HG03280 (cell line): ENCODE data around the gene CD37.
A peak's percentile ranks its signal among the peaks of the same experiment; 100 is the strongest.

Experiments used
- ATAC-seq: cut with Tn5 transposase; IDR thresholded peaks from one replicate; pipeline ENCODE4 v1.9.1; 2021; ENCODE audit warnings: mild to moderate bottlenecking, moderate library complexity; ENCODE audit not compliant: unreplicated experiment

The CD37 gene

DNA sequence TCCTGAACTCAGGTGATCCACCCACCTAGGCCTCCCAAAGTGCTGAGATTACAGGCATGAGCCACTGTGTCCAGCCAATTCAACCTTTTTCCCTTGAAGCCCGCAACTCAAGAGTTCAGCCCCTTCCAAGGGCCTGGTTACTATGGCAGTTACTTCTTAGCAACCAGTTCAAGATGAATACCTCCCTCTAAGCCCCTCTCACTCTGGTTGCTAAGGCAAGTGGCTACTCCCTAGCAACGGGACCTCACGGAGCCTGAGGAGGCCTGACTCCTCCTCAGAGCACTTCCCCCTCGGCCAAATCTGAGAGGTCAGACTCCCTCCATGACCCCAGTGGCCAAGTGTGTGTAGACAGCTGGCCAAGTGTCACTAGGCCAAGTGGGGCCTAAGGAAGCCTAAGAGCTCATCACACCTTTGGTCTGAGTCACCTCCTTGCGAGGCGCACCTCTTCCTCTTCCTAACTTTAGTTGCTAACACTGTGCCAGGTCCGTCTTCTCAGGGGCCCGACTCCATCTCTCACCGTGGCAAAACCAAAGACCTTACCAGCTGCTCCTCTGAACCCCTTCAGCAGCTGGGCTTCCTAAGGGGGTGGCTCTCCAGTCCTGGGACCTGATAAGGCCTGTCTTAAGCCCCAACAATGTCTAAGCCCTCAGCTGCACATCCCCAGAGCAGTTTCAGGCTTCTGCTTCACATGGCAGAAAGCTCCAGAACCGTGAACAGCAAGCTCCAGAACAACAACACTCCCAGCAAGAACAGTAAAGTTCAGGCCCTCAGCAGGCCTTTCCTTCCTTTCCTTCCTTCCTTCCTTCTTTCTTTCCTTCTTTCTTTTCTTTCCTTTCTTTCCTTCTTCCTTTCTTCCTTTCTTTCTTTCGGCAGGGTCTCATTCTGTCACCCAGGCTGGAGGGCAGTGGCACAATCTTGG is 9.6 kb downstream of the CD37 start:
- ATAC-seq: no peak

GRCh38 chr19:49347191-49347590 is 12.0 kb downstream of the CD37 start:
- ATAC-seq: no peak

- no peak for ATAC-seq
These were observed 12.6 kb downstream of the CD37 start for GRCh38 chr19:49347835-49348234.

GRCh38 chr19:49348305-49349189 is 13.3 kb downstream of the CD37 start:
- ATAC-seq: no peak

DNA sequence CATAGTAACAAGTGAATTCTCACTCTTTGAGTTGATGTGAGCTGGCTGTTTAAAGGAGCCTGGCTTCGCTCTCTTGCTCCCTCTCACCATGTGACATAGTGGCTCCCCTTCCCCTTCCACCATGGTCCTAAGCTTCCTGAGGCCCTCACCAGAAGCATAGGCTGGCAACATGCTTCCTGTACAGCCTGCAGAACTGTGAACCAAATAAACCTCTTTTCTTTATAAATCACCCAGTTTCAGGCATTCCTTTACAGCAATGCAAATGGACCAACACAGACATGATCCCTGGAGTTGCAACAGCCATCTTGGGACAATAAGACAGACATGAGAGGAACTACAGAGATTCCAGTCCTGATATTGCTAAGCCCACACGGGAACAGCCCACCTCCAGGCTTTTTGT is 14.4 kb downstream of the CD37 start:
- ATAC-seq: no peak

GRCh38 chr19:49355909-49356353 is 20.7 kb downstream of the CD37 start:
- ATAC-seq: no peak

DNA sequence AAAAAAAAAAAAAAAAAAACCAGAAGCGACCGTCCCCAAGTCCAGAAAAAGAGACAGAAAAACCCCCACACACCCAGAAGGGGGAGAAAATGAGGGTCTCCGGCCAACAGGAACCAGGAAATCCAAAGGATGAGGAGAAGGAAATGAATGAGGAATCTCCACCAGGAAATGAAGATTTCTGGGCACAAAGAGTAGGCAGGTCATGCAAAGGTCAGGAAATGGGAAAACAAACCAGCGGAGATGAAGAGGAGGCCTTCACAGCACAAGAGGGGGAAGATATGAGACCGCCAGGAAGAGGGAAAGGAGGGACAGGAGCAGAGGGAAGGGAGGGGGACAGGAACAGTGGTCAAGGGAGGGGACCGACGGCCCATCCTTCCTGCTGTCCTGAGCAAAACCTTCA is 21.2 kb downstream of the CD37 start:
- no peak for ATAC-seq

DNA sequence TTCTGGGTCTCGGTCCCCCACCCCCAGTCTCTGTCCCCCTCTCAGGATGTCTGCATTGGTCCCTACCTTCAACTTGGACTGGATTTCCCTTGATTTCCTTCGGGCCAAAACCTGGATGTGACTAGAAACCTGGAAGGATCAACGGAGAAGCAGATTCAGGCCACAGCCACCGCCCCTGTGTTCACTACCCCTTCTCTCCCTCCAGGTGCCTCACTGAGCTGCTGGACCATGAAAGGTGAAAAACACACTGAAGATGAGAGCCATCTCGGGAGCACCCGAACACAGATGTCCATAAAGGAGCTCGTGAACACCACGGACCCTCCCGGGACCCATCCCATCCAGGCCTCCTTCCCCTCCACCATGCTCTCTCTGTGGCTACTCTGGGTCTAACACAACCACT is 22.0 kb downstream of the CD37 start:
- ATAC-seq: no peak

DNA sequence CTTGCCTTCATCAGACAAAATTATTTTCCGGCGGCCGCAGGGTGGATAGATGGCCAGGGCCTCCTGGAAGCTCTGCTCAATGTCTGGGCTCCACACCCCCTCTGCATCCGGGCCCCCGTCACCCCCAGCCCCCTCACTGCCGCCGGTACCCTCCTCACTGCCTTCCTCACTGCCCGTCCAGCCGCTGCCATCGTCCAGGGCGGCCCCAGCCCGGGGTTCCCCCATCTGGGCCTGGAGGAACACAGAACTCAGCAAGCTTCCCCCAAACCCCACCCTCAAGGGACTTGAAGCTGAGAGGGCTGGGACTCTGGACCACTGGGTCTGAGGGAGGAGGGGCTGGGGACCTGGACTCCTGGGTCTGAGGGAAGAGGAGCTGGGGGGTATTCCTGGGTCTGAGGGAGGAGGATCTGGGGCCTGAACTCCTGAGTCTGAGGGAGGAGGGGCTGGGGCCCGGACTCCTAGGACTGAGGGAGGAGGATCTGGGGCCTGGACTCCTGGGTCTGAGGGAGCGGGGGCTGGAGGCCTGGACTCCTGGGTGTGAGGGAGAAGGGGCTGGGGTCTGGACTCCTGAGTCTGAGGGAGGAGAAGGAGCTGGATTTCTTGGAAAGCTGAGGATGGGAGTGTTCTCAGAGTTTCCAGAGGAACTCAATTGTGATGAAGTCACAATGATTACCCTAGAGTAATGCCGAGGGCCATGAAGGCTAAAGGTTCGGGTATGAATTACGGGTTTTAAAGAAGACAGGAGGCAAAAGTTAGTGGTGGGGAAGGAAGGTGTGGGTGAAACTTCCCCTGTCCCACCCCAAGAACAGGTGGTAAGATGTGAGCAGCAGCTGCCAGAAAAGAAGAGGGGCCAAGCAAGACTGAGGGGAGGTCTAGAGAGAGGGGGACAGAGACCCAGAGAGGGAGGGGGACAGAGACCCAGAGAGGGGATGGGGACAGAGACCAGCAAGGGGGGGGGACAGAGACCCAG is 24.9 kb downstream of the CD37 start:
- no peak for ATAC-seq

DNA sequence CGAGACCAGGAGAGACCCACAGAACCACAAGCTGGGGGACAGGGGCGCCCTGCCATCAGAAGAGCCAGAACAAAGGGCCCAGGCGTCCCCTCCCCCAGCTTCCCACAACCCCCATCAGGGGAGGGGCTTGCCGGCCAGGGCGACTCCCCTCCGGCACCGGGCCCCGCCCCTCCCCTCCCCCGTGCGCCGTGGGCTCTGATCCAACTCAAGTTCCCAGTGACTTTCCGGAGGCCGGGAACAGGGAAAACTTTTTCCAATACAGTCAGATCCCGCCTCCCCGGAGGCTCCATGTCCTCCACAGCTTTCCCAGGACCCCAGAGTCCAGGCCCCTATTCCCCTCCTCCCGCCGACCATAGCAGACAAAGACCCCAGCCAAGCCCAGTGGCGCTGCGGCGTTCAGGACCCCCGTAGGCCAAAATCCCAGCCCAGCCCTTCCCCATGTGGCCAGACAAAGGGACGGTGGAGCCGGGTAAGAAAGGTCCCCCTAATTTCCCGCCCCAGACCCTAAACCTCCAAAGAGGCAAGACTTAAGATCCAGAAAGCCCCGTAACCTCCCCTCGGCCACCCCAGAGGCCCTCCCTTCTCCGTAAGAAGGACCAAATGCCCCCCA is 26.3 kb downstream of the CD37 start:
- ATAC-seq: no peak

DNA sequence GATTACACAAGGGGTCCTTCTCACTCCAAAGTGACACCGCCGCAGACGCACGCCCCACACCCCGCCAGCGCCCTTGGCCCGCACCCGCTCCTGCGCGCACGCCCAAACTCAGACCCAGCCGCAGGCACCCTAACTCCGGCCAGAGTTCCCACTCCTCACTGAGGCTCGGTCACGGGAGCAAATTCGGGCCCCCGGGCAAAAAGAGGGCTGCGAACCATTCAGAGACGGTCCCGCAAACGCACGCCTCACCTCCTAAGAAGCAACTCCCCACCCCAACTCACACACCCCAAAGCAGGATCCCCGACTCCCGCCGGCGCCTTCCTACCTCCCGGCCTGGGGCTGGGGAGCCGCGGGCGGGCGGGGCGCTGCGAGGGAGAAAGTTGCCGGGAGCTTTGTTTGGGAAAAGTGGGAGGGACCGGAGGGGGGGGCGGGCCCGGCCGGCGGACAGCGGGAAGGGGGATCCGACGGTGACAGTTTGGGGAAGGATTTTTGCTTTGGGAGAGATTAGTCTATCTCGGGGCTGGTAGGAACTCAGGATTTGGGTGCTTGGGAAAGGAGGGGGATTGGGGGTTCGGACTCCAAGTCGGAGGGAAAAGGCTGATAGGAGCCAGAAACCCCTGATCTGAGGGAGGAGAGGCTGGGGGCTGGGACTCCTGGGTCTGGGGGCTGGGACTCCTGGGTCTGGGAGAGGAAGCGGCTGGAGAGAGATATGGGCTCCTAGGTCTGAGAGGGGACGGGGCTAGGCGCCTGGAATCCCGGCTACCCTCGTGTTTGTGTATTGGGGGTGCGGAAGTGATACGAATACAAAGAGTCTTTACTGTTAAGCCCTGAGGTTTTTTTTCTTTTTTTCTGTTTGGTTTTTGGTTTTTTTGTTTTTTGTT is 27.1 kb downstream of the CD37 start, which contains the start of gene TEAD2:
TSS of gene TEAD2 (minus strand) at position 369 of the 881 bp plus-strand sequence. CDS start 2,341 bp downstream, outside the sequence.
- no peak for ATAC-seq

GRCh38 chr19:49362929-49363267 is 27.7 kb downstream of the CD37 start:
- ATAC-seq: no peak

- ATAC-seq: peak; percentile 74
These were observed 28.3 kb downstream of the CD37 start, which contains the start of gene DKKL1 for GRCh38 chr19:49363268-49364082. Gene DKKL1, plus strand, starts transcription at chr19:49363877. Its CDS starts 122 bp downstream, at chr19:49363999.

GRCh38 chr19:49364083-49364737 is 29.0 kb downstream of the CD37 start:
- no peak for ATAC-seq

DNA sequence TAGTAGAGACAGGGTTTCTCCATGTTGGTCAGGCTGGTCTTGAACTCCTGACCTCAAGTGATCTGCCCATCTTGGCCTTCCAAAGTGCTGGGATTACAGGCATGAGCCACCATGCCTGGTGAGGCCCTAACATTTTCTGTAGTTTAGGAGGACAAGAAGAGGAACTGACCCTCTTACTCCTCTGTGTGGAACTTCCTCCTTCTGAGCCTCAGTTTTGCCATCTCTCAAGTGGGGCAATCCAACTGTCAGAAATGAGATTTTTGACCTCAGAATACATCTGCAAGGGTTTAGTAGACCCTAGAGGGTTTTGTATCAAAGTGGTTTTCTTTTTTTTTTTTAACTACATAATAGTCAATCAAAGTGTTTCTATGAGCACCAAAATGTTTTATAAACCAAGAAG is 30.9 kb downstream of the CD37 start:
- ATAC-seq: no peak

DNA sequence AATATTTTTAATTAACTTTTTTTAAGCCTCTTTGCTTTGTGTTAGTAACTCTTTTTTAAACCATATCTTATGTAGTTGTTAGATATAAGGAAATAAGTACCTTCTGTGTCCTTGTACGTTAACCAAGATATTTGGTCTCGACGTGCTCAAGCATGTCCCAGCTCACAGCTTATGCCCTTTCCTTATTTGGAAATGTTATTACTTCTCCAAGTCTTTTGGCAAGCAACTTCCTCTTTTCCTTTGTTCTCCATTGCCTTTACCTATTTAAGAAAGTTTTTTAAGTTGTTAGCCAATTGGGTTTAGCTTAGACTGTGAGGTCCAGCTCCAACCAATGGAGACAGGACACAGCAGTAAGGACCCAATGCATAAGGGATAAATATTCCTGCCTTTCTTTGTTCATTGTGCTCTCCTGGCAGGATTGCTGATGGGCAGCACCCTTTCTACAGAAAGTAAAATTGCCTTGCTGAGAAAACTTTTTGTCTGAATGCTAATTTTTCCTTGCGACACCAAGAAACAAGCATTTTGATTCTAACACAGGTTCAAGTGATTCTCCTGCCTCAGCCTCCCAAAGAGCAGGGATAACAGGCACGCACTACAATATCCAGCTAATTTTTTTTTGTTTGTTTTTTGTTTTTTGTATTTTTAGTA is 33.6 kb downstream of the CD37 start:
- no peak for ATAC-seq

DNA sequence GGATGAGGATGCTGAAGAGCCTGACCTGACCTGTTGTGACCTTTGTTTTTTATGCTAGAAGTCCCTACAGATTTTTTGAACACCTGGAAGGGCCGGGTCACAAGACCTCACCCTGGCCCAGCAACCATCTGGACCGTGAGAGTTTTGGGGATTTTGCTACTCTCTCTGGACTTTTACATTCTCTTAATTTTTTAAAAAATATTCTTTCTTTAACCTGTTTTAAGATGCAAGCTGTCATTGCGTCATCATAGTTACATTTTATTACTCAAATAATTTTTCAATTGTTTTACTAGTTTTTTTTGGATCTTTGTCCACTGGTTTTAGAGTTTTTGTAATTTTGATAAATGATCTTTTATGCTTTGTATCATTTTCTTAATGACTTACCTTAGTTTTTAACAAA is 36.0 kb downstream of the CD37 start:
- no peak for ATAC-seq
